Measurements from ENCODE around the gene RPRM. TPM values are rescaled to one million over a fixed set of nuclear protein-coding genes. Genes with fewer than 3 reads are reported as not detected.
A peak's percentile ranks its signal among the peaks of the same experiment; 100 is the strongest.

Gene RPRM
- polyA plus RNA-seq, 1 donor from 2014 or later: 2.8 TPM

- Histone ChIP-seq H3K36me3 (ENCODE audit: insufficient read depth, low read length) (no peaks in the 10 kb centered on the region), H3K9me3 (ENCODE audit: low read length) (no peaks in the 10 kb centered on the region), H3K4me3 (ENCODE audit: low read length) (no peak overlapping the region), H2AFZ (ENCODE audit: low read depth, low read length) (no peak overlapping the region), H3K9me2 (ENCODE audit: insufficient read depth, low read length) (no peaks in the 10 kb centered on the region), H3F3A (ENCODE audit: insufficient read depth, low read length, poor library complexity, severe bottlenecking) (no peaks in the 10 kb centered on the region), H4K20me1 (ENCODE audit: insufficient read depth) (no peaks in the 10 kb centered on the region), H3K27me3 (ENCODE audit: insufficient read depth, low read depth, low read length) (no peaks in the 10 kb centered on the region), H3K79me2 (replicated peaks; ENCODE audit: insufficient read depth, low read length) (no peaks in the 10 kb centered on the region), H3K9ac (ENCODE audit: low read length) (no peak overlapping the region), H3K4me2 (ENCODE audit: low read length) (no peak overlapping the region), H3K27ac (ENCODE audit: low read length) (no peak overlapping the region)
- no peak for TF ChIP-seq EZH2 (IDR thresholded peaks at IDR 0.05; ENCODE audit: borderline replicate concordance, insufficient read depth, low read length, poor library complexity, severe bottlenecking)
Observed at GRCh38 chr2:153488072-153488471, 9.5 kb upstream of the RPRM start.

GRCh38 chr2:153487448-153487847 lies 8.9 kb upstream of the RPRM start:
- Histone ChIP-seq H2AFZ (ENCODE audit: low read depth, low read length) (no peak overlapping the region), H3K27ac (ENCODE audit: low read length) (no peak overlapping the region), H3K79me2 (replicated peaks; ENCODE audit: insufficient read depth, low read length) (no peaks in the 10 kb centered on the region), H3K9me3 (ENCODE audit: low read length) (no peaks in the 10 kb centered on the region), H3K4me2 (ENCODE audit: low read length) (no peak overlapping the region), H3K9me2 (ENCODE audit: insufficient read depth, low read length) (no peaks in the 10 kb centered on the region), H4K20me1 (ENCODE audit: insufficient read depth) (no peaks in the 10 kb centered on the region), H3K9ac (ENCODE audit: low read length) (no peak overlapping the region), H3K27me3 (ENCODE audit: insufficient read depth, low read depth, low read length) (no peaks in the 10 kb centered on the region), H3K36me3 (ENCODE audit: insufficient read depth, low read length) (no peaks in the 10 kb centered on the region), H3K4me3 (ENCODE audit: low read length) (no peak overlapping the region), H3F3A (ENCODE audit: insufficient read depth, low read length, poor library complexity, severe bottlenecking) (no peaks in the 10 kb centered on the region)
- no peak for TF ChIP-seq EZH2 (IDR thresholded peaks at IDR 0.05; ENCODE audit: borderline replicate concordance, insufficient read depth, low read length, poor library complexity, severe bottlenecking)
- TF ChIP-seq REST (IDR thresholded peaks at IDR 0.05; ENCODE audit: borderline replicate concordance): no peak
- TF ChIP-seq EP300 (conservative IDR thresholded peaks at IDR 0.05; ENCODE audit: poor library complexity, severe bottlenecking): no peak
- no peak for TF ChIP-seq RAD21 (conservative IDR thresholded peaks at IDR 0.05)
- TF ChIP-seq SMC3 (conservative IDR thresholded peaks at IDR 0.05; ENCODE audit: poor library complexity): no peak
- no peak for TF ChIP-seq POLR2AphosphoS5 (IDR thresholded peaks at IDR 0.05)

GRCh38 chr2:153479573-153479972 lies 1.0 kb upstream of the RPRM start:
- no peaks in the 10 kb centered on the region for H3K9me3 ChIP-seq (ENCODE audit: low read length)
- H3K9me2 ChIP-seq (ENCODE audit: insufficient read depth, low read length): no peaks in the 10 kb centered on the region
- H4K20me1 ChIP-seq (ENCODE audit: insufficient read depth): no peaks in the 10 kb centered on the region
- H3K36me3 ChIP-seq (ENCODE audit: insufficient read depth, low read length): no peaks in the 10 kb centered on the region
- H3F3A ChIP-seq (ENCODE audit: insufficient read depth, low read length, poor library complexity, severe bottlenecking): no peaks in the 10 kb centered on the region
- H2AFZ ChIP-seq (ENCODE audit: low read depth, low read length): no peak overlapping the region
- no peaks in the 10 kb centered on the region for H3K79me2 ChIP-seq (replicated peaks; ENCODE audit: insufficient read depth, low read length)
- H3K9ac ChIP-seq (ENCODE audit: low read length): no peak overlapping the region
- no peak overlapping the region for H3K4me2 ChIP-seq (ENCODE audit: low read length)
- H3K27ac ChIP-seq (ENCODE audit: low read length): no peak overlapping the region
- H3K27me3 ChIP-seq (ENCODE audit: insufficient read depth, low read depth, low read length): peaks cover 31% of the 10 kb centered on the region
- TF ChIP-seq POLR2AphosphoS5 (IDR thresholded peaks at IDR 0.05) (no peak), EP300 (conservative IDR thresholded peaks at IDR 0.05; ENCODE audit: poor library complexity, severe bottlenecking) (no peak), TAF1 (IDR thresholded peaks at IDR 0.05; ENCODE audit: low read depth) (no peak), SMC3 (conservative IDR thresholded peaks at IDR 0.05; ENCODE audit: poor library complexity) (no peak), REST (IDR thresholded peaks at IDR 0.05; ENCODE audit: borderline replicate concordance) (no peak), RAD21 (conservative IDR thresholded peaks at IDR 0.05) (no peak), MXI1 (conservative IDR thresholded peaks at IDR 0.05; ENCODE audit: poor library complexity, severe bottlenecking) (no peak), EZH2 (IDR thresholded peaks at IDR 0.05; ENCODE audit: borderline replicate concordance, insufficient read depth, low read length, poor library complexity, severe bottlenecking) (no peak)
- TF ChIP-seq, protein P1, sequence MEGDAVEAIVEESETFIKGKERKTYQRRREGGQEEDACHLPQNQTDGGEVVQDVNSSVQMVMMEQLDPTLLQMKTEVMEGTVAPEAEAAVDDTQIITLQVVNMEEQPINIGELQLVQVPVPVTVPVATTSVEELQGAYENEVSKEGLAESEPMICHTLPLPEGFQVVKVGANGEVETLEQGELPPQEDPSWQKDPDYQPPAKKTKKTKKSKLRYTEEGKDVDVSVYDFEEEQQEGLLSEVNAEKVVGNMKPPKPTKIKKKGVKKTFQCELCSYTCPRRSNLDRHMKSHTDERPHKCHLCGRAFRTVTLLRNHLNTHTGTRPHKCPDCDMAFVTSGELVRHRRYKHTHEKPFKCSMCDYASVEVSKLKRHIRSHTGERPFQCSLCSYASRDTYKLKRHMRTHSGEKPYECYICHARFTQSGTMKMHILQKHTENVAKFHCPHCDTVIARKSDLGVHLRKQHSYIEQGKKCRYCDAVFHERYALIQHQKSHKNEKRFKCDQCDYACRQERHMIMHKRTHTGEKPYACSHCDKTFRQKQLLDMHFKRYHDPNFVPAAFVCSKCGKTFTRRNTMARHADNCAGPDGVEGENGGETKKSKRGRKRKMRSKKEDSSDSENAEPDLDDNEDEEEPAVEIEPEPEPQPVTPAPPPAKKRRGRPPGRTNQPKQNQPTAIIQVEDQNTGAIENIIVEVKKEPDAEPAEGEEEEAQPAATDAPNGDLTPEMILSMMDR (IDR thresholded peaks at IDR 0.05; ENCODE audit: poor library complexity, severe bottlenecking): no peak
- H3K4me3 ChIP-seq (ENCODE audit: low read length): peak overlapping the region; percentile 75

All from neural cell (in vitro differentiated cells).